Neural crest cell (in vitro differentiated cells): ENCODE results near the gene CACNA2D4. TPM values are rescaled to one million over a fixed set of nuclear protein-coding genes. Genes with fewer than 3 reads are reported as not detected.

Source experiments
- DNase-seq: peaks from one replicate; pipeline ENCODE4 v3.0.0; 2021; ENCODE audit warnings: low read depth, mixed read lengths, low spot score
- H3K27ac Mint-ChIP-seq: one replicate; pipeline ENCODE4 v1.8.0; 2021; ENCODE audit warnings: mild to moderate bottlenecking, mixed read lengths; ENCODE audit not compliant: unreplicated experiment
- H3K27me3 Mint-ChIP-seq: 2 replicates; pipeline ENCODE4 v1.8.0; 2021; ENCODE audit warnings: low read depth, mild to moderate bottlenecking, mixed read lengths
- H3K36me3 Mint-ChIP-seq: 2 replicates; pipeline ENCODE4 v1.8.0; 2021; ENCODE audit warnings: low read depth, mild to moderate bottlenecking, mixed read lengths
- H3K4me1 Mint-ChIP-seq: 2 replicates; pipeline ENCODE4 v1.8.0; 2021; ENCODE audit warnings: mixed read lengths
- H3K4me3 Mint-ChIP-seq: one replicate; pipeline ENCODE4 v1.8.0; 2021; ENCODE audit warnings: mild to moderate bottlenecking, mixed read lengths
- H3K9me3 Mint-ChIP-seq: 2 replicates; pipeline ENCODE4 v1.8.0; 2021; ENCODE audit warnings: mixed read lengths
- total RNA-seq: library from RNA; stranded (reverse); gene quantifications from 2 replicates; pipeline ENCODE4 v1.2.1, GENCODE V29; 2021
- TF ChIP-seq, protein P1 (sequence below): fragments of 200-600 bp; sonication (generic); conservative IDR thresholded peaks from 2 replicates; pipeline ENCODE4 v1.5.0; 2021; ENCODE audit warnings: antibody characterized with exemption, mild to moderate bottlenecking

The CACNA2D4 gene
- total RNA-seq, 1 donor from 2014 or later, result 0.72 TPM

GRCh38 chr12:1904875-1905274 is 13.6 kb downstream of the CACNA2D4 start:
- Mint-ChIP-seq H3K27me3 (no peaks in the 10 kb centered on the region), H3K4me1 (no peaks in the 10 kb centered on the region), H3K9me3 (peaks cover 27% of the 10 kb centered on the region), H3K4me3 (no peak overlapping the region), H3K27ac (no peak overlapping the region), H3K36me3 (peaks cover 7% of the 10 kb centered on the region)
- no peak for DNase-seq
- TF ChIP-seq, protein P1, sequence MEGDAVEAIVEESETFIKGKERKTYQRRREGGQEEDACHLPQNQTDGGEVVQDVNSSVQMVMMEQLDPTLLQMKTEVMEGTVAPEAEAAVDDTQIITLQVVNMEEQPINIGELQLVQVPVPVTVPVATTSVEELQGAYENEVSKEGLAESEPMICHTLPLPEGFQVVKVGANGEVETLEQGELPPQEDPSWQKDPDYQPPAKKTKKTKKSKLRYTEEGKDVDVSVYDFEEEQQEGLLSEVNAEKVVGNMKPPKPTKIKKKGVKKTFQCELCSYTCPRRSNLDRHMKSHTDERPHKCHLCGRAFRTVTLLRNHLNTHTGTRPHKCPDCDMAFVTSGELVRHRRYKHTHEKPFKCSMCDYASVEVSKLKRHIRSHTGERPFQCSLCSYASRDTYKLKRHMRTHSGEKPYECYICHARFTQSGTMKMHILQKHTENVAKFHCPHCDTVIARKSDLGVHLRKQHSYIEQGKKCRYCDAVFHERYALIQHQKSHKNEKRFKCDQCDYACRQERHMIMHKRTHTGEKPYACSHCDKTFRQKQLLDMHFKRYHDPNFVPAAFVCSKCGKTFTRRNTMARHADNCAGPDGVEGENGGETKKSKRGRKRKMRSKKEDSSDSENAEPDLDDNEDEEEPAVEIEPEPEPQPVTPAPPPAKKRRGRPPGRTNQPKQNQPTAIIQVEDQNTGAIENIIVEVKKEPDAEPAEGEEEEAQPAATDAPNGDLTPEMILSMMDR, result no peak

DNA sequence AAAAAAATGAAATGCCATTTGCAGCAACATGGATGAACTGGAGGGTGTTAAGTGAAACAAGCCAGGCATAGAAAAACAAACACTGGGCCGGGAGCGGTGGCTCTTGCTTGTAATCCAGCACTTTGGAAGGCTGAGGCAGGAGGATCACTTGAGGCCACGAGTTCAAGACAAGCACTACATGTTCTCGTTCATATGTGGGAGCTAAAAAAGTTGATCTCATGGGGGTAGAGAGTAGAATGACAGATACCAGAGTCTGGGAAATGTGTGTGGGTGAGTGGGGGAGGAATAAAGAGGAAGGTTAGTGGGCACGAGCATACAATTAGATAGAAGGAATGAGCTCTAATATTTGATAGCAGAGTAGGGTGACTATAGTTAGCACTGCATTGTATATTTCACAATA is 21.5 kb downstream of the CACNA2D4 start:
- DNase-seq, result no peak
- Mint-ChIP-seq H3K9me3 (peaks cover 15% of the 10 kb centered on the region), H3K27ac (no peak overlapping the region), H3K36me3 (no peaks in the 10 kb centered on the region), H3K27me3 (peaks cover 7% of the 10 kb centered on the region), H3K4me1 (no peaks in the 10 kb centered on the region), H3K4me3 (no peak overlapping the region)
- TF ChIP-seq, protein P1, result no peak

- no peaks in the 10 kb centered on the region for H3K36me3 Mint-ChIP-seq
These were observed 27.6 kb downstream of the CACNA2D4 start for GRCh38 chr12:1890810-1891209.

GRCh38 chr12:1890119-1890703 is 28.2 kb downstream of the CACNA2D4 start:
- Mint-ChIP-seq H3K27ac (no peak overlapping the region), H3K9me3 (peaks cover 17% of the 10 kb centered on the region), H3K36me3 (no peaks in the 10 kb centered on the region), H3K4me3 (no peak overlapping the region), H3K4me1 (no peaks in the 10 kb centered on the region), H3K27me3 (peaks cover 4% of the 10 kb centered on the region)
- no peak for DNase-seq
- TF ChIP-seq, protein P1, result no peak

More at GRCh38 chr12:1890810-1891209, 27.6 kb downstream of the CACNA2D4 start:
- H3K27me3 Mint-ChIP-seq, result peaks cover 4% of the 10 kb centered on the region
- H3K4me3 Mint-ChIP-seq, result no peak overlapping the region
- DNase-seq, result no peak
- TF ChIP-seq, protein P1, result no peak
- no peak overlapping the region for H3K27ac Mint-ChIP-seq
- peaks cover 17% of the 10 kb centered on the region for H3K9me3 Mint-ChIP-seq
- no peaks in the 10 kb centered on the region for H3K4me1 Mint-ChIP-seq

DNA sequence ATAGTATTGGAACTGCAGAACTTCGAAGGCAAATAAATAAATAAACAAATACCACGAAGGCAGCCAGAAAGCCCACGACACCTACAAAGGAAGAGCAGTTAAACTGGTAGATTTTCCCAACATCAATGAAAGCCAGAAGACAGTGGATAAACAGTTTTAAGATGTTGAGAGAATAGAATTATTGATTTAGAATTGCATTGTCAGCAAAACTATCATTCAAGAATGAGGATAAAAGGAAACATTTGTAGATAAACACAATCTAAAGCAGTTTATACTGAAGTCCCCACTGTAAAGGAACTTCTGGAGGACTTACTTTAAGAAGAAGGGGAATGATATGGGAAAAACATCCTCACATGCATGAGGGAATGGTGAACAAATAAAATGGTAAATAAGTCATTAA is 29.5 kb downstream of the CACNA2D4 start:
- Mint-ChIP-seq H3K4me3 (no peak overlapping the region), H3K27me3 (peaks cover under 1% of the 10 kb centered on the region), H3K36me3 (no peaks in the 10 kb centered on the region), H3K4me1 (no peaks in the 10 kb centered on the region), H3K9me3 (peaks cover 13% of the 10 kb centered on the region), H3K27ac (no peak overlapping the region)
- TF ChIP-seq, protein P1, result no peak
- no peak for DNase-seq
